Measurements from ENCODE around the gene DHPS. TPM values are rescaled to one million over a fixed set of nuclear protein-coding genes. Genes with fewer than 3 reads are reported as not detected.

Gene DHPS
- total RNA-seq, 2 donors from 2014 or later, result 55.8 to 136 TPM

GRCh38 chr19:12676928-12677327 is 4.8 kb downstream of the DHPS start:
- no peak overlapping the region for H3K4me3 ChIP-seq
- TF ChIP-seq CTCF (IDR thresholded peaks at IDR 0.05), result no peak
- no peak for TF ChIP-seq POLR2A (IDR thresholded peaks at IDR 0.05)
- no peaks in the 10 kb centered on the region for H3K27me3 ChIP-seq
- no peaks in the 10 kb centered on the region for H3K9me3 ChIP-seq
- no peak overlapping the region for H3K27ac ChIP-seq
- ATAC-seq, result no peak
- WGBS, 2 donors, result 79 to 80% methylated on average over 6 to 8 of the region's 12 CpGs
- intact Hi-C loops (cut with DNase I), result no loop called here
- H3K36me3 ChIP-seq (replicated peaks in 1 of 2; ENCODE audit: insufficient read depth in 1 of 2, low read depth in 2 of 2), result peaks cover 12 to 26% of the 10 kb centered on the region in 2 donors
- H3K4me1 ChIP-seq, result peaks cover 15% of the 10 kb centered on the region
- DNase-seq, result no peak

- ATAC-seq (peak; percentile 58), DNase-seq (peak; percentile 82 to 88 (median 85))
- no peak overlapping the region for H3K27ac ChIP-seq
- TF ChIP-seq CTCF (IDR thresholded peaks at IDR 0.05) (peak; percentile 67 to 87 (median 74)), POLR2A (IDR thresholded peaks at IDR 0.05) (no peak)
- no peak overlapping the region for H3K4me3 ChIP-seq
- no peaks in the 10 kb centered on the region for H3K9me3 ChIP-seq
- intact Hi-C loops (cut with DNase I), result no loop called here
- H3K27me3 ChIP-seq, result no peaks in the 10 kb centered on the region
- WGBS, 2 donors, result 13 to 55% methylated on average over 1 to 4 of the region's 4 CpGs
- H3K36me3 ChIP-seq (replicated peaks in 1 of 2; ENCODE audit: insufficient read depth in 1 of 2, low read depth in 2 of 2), result peaks cover 12 to 26% of the 10 kb centered on the region in 2 donors
- H3K4me1 ChIP-seq, result peaks cover 18% of the 10 kb centered on the region
Observed at GRCh38 chr19:12676384-12676792, 5.3 kb downstream of the DHPS start.

GRCh38 chr19:12675940-12676339 is 5.7 kb downstream of the DHPS start:
- intact Hi-C loops (cut with DNase I), result no loop called here
- peaks cover 12 to 26% of the 10 kb centered on the region in 2 donors for H3K36me3 ChIP-seq (replicated peaks in 1 of 2; ENCODE audit: insufficient read depth in 1 of 2, low read depth in 2 of 2)
- peaks cover 18% of the 10 kb centered on the region for H3K4me1 ChIP-seq
- no peaks in the 10 kb centered on the region for H3K9me3 ChIP-seq
- DNase-seq, result no peak
- no peaks in the 10 kb centered on the region for H3K27me3 ChIP-seq
- TF ChIP-seq POLR2A (IDR thresholded peaks at IDR 0.05), result no peak
- no peak for TF ChIP-seq CTCF (IDR thresholded peaks at IDR 0.05)
- 84 to 85% methylated on average over 12 to 15 of the region's 15 CpGs for WGBS, 2 donors
- H3K4me3 ChIP-seq, result no peak overlapping the region
- ATAC-seq, result peak; percentile 7
- H3K27ac ChIP-seq, result no peak overlapping the region

- ATAC-seq (no peak), DNase-seq (no peak)
- H3K27me3 ChIP-seq, result no peaks in the 10 kb centered on the region
- H3K4me3 ChIP-seq, result no peak overlapping the region
- H3K4me1 ChIP-seq, result peaks cover 18% of the 10 kb centered on the region
- whole genome bisulfite sequencing, 2 donors, result 81 to 90% methylated on average over 3 to 10 of the region's 10 CpGs
- H3K36me3 ChIP-seq (replicated peaks in 1 of 2; ENCODE audit: insufficient read depth in 1 of 2, low read depth in 2 of 2), result peaks cover 12 to 26% of the 10 kb centered on the region in 2 donors
- no peak for TF ChIP-seq CTCF (IDR thresholded peaks at IDR 0.05)
- no peaks in the 10 kb centered on the region for H3K9me3 ChIP-seq
- intact Hi-C loops (cut with DNase I), result no loop called here
- H3K27ac ChIP-seq, result no peak overlapping the region
Observed at GRCh38 chr19:12675399-12675798, 6.3 kb downstream of the DHPS start.

GRCh38 chr19:12672744-12673143 is 8.9 kb downstream of the DHPS start:
- no peak for ATAC-seq
- no peak overlapping the region for H3K27ac ChIP-seq
- H3K4me1 ChIP-seq, result peaks cover 30% of the 10 kb centered on the region
- TF ChIP-seq POLR2A (IDR thresholded peaks at IDR 0.05) (no peak), CTCF (IDR thresholded peaks at IDR 0.05) (no peak)
- peaks cover 4 to 20% of the 10 kb centered on the region in 2 donors for H3K36me3 ChIP-seq (replicated peaks in 1 of 2; ENCODE audit: insufficient read depth in 1 of 2, low read depth in 2 of 2)
- intact Hi-C loops (cut with DNase I), result no loop called here
- WGBS, 2 donors, result 60 to 64% methylated on average over 1 to 9 of the region's 10 CpGs
- H3K4me3 ChIP-seq, result no peak overlapping the region
- no peak for DNase-seq
- H3K9me3 ChIP-seq, result no peaks in the 10 kb centered on the region
- no peaks in the 10 kb centered on the region for H3K27me3 ChIP-seq
